B cell (primary cell): ENCODE results near the gene PAPPA. TPM values are rescaled to one million over a fixed set of nuclear protein-coding genes. Genes with fewer than 3 reads are reported as not detected.

Experiments
- ATAC-seq: fragments of 200-7000 bp; cut with Tn5 transposase; one replicate; pipeline ENCODE4 v1.10.0; 2021; ENCODE audit warnings: low read depth, mild to moderate bottlenecking, moderate number of reproducible peaks, moderate library complexity
- CTCF ChIA-PET: fragments of 350-600 bp; sonication (Branson Sonifier 250); formaldehyde crosslinking; loops from one replicate; lab custom pipeline; 2021; ENCODE audit warnings: antibody characterized with exemption, inconsistent platforms; lab: Charles Lee
- POLR2A ChIA-PET: fragments of 350-600 bp; sonication (Branson Sonifier 250); formaldehyde crosslinking; loops from one replicate; lab custom pipeline; 2021; ENCODE audit warnings: antibody characterized with exemption; lab: Charles Lee
- DNase-seq: peaks from one replicate; pipeline ENCODE4 v3.0.0; 2013
- H2AFZ ChIP-seq: 2 replicates; pipeline ENCODE4 v1.6.1; 2012; ENCODE audit warnings: mild to moderate bottlenecking, low read depth, low read length; ENCODE audit not compliant: insufficient read depth, poor library complexity, severe bottlenecking
- H3K27ac ChIP-seq, 2 donors: 1 replicate in 1 of 2; 2 replicates in 1 of 2; pipeline ENCODE4 v1.5.1; 2012 to 2013; ENCODE audit warnings: low read length in 2 of 2, mild to moderate bottlenecking in 2 of 2, moderate library complexity in 1 of 2
- H3K27me3 ChIP-seq, 4 experiments: fragments of 200-600 bp in 1 of 4; sonication (generic) in 1 of 4; replicated peaks in 1 of 4; 1 replicate in 2 of 4; 2 replicates in 2 of 4; pipeline versions ENCODE4 v1.6.1 to v1.7.0; 2013 to 2016; ENCODE audit warnings: low read length in 3 of 4, mild to moderate bottlenecking in 2 of 4, mixed read lengths in 1 of 4, moderate library complexity in 1 of 4; ENCODE audit not compliant: insufficient read depth in 4 of 4, control insufficient read depth in 3 of 4; ENCODE audit errors: control extremely low read depth in 1 of 4
- H3K36me3 ChIP-seq, 2 experiments: replicated peaks in 1 of 2; 1 replicate in 1 of 2; 2 replicates in 1 of 2; pipeline versions ENCODE4 v1.6.1 to v1.7.1; 2013; ENCODE audit warnings: low read length in 1 of 2; ENCODE audit not compliant: insufficient read depth in 2 of 2, control insufficient read depth in 1 of 2; ENCODE audit errors: control extremely low read depth in 1 of 2, extremely low read depth in 1 of 2
- H3K4me1 ChIP-seq, 2 donors: fragments of 200-600 bp in 1 of 2; sonication (generic) in 1 of 2; 1 replicate in 1 of 2; 2 replicates in 1 of 2; pipeline versions ENCODE4 v1.5.1 to v1.6.1; 2013 to 2017; ENCODE audit warnings: low read length in 2 of 2; ENCODE audit not compliant: control insufficient read depth in 2 of 2, insufficient read depth in 2 of 2
- H3K4me2 ChIP-seq: replicated peaks from 2 replicates; pipeline ENCODE3; 2012; ENCODE audit warnings: mild to moderate bottlenecking, low read depth, low read length; ENCODE audit not compliant: poor library complexity, severe bottlenecking
- H3K4me3 ChIP-seq, 5 experiments: fragments of 200-600 bp in 1 of 5; sonication (generic) in 1 of 5; 1 replicate in 3 of 5; 2 replicates in 2 of 5; pipeline versions ENCODE4 v1.5.1 to v1.7.0; 2011 to 2016; ENCODE audit warnings: low read length in 4 of 5, mild to moderate bottlenecking in 4 of 5, low read depth in 2 of 5, control low read depth in 1 of 5, moderate library complexity in 1 of 5; ENCODE audit not compliant: insufficient read depth in 1 of 5; ENCODE audit errors: control extremely low read depth in 1 of 5, extremely low read depth in 1 of 5
- H3K79me2 ChIP-seq: fragments of 200-600 bp; sonication (generic); one replicate; pipeline ENCODE4 v1.6.0; 2016; ENCODE audit warnings: low read length; ENCODE audit not compliant: control insufficient read depth, insufficient read depth
- H3K9ac ChIP-seq: fragments of 200-600 bp; sonication (generic); 2 replicates; pipeline ENCODE4 v1.6.1; 2017; ENCODE audit warnings: mild to moderate bottlenecking, low read length, moderate library complexity
- H3K9me3 ChIP-seq, 3 donors: one replicate each; pipeline versions ENCODE4 v1.6.1 to v1.7.1; 2013; ENCODE audit warnings: low read length in 2 of 3; ENCODE audit not compliant: control insufficient read depth in 2 of 3, insufficient read depth in 1 of 3; ENCODE audit errors: control extremely low read depth in 1 of 3
- H4K20me1 ChIP-seq: 2 replicates; pipeline ENCODE4 v1.6.0; 2012; ENCODE audit warnings: mild to moderate bottlenecking, low read length; ENCODE audit not compliant: insufficient read depth, control insufficient read depth, poor library complexity, severe bottlenecking
- H3K27ac Mint-ChIP-seq: one replicate; pipeline ENCODE4 v1.8.0; 2021; ENCODE audit warnings: mixed read lengths
- H3K27me3 Mint-ChIP-seq: one replicate; pipeline ENCODE4 v1.8.0; 2021; ENCODE audit warnings: mixed read lengths
- H3K4me1 Mint-ChIP-seq: one replicate; pipeline ENCODE4 v1.8.0; 2021; ENCODE audit warnings: mixed read lengths
- H3K4me3 Mint-ChIP-seq: one replicate; pipeline ENCODE4 v1.8.0; 2021; ENCODE audit warnings: mixed read lengths
- H3K9me3 Mint-ChIP-seq: one replicate; pipeline ENCODE4 v1.8.0; 2022; ENCODE audit warnings: mixed read lengths; ENCODE audit not compliant: insufficient read depth
- CTCF ChIP-seq: fragments of 200-600 bp; IDR thresholded peaks from one replicate; pipeline ENCODE4 v1.8.0; 2022; ENCODE audit warnings: antibody characterized with exemption, mild to moderate bottlenecking
- EZH2 ChIP-seq: IDR thresholded peaks from 2 replicates; pipeline ENCODE4 v1.6.1; 2012; ENCODE audit warnings: borderline replicate concordance, low read depth, mild to moderate bottlenecking, moderate library complexity, low read length; ENCODE audit not compliant: insufficient read depth, poor library complexity, severe bottlenecking
- WGBS: methylation state at CpG from one replicate; pipeline ENCODE4 v1.1.5; 2013; ENCODE audit warnings: missing lambda C conversion rate; ENCODE audit not compliant: insufficient coverage; 5-methylcytosine and 5-hydroxymethylcytosine counted together
- intact Hi-C: fragments of 100-400 bp; cut with micrococcal nuclease; formaldehyde crosslinking; loops from one replicate; pipeline ENCODE4 v1.10.0; 2022
- polyA plus RNA-seq: library from polyadenylated mRNA; depleted of rRNA; stranded (reverse); fragments of >200 nt; gene quantifications from 2 replicates; pipeline ENCODE4 v1.2.3, GENCODE V29; 2012
- total RNA-seq, 2 donors: library from RNA; stranded (reverse); fragments of 120-200 nt in 1 of 2; gene quantifications; 1 replicate in 1 of 2; 2 replicates in 1 of 2; pipeline versions ENCODE4 v1.2.3 to v1.2.4, GENCODE V29; 2013 to 2022

Gene PAPPA
- total and polyA plus RNA-seq, 2 donors (not counting 1 experiment from before 2014, with no cell fraction given): not detected

DNA sequence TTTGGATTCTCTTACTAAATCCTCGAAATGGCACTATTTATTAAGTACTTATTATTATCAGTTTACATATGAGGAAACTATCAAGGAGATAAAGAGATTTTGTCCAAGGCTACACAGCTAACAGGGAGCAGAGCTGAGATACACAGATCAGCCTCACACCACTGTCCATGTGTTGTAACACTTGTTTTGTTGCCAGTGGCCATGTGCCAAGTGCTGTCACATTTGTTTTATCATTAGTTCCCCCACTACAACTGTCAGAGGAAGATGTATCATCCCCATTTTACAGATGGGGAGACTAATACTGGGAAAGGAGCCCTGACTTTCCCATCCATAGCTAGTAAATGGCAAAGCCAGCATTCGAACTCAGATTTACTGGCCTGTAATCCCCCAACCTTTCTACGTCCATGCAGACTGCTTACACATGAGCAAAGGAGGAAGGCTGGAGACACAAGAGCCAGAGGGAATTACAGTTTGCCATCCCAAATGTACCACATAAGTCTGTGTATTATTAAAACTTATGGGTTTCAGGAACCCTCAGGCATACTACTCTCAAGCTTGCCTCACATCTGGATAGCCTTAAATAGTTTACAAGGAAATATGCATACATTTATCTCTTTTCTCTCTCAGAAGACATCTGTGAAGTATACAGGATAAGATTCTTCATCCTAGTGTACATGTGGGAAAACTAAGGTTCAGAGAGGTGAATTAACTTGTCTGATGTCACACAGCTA is 25.1 kb downstream of the PAPPA start:
- H3K4me3 Mint-ChIP-seq: no peak overlapping the region
- CTCF ChIA-PET: no interaction called here

More for the DNA sequence above, 25.1 kb downstream of the PAPPA start:
- no peaks in the 10 kb centered on the region for H3K79me2 ChIP-seq
- no peak overlapping the region for H3K4me3 ChIP-seq
- H4K20me1 ChIP-seq: no peaks in the 10 kb centered on the region
- no peak overlapping the region for H3K4me2 ChIP-seq
- H3K4me1 ChIP-seq: no peaks in the 10 kb centered on the region
- POLR2A ChIA-PET: no interaction called here
- H3K27ac Mint-ChIP-seq: no peak overlapping the region
- no peaks in the 10 kb centered on the region for H3K27me3 Mint-ChIP-seq
- TF ChIP-seq EZH2: no peak
- TF ChIP-seq CTCF: no peak
- H3K27me3 ChIP-seq: no peaks in the 10 kb centered on the region
- H3K36me3 ChIP-seq: no peaks in the 10 kb centered on the region
- WGBS: no CpG with 5 or more reads among the region's 3 CpGs
- H3K9me3 Mint-ChIP-seq: no peaks in the 10 kb centered on the region
- H3K4me1 Mint-ChIP-seq: no peaks in the 10 kb centered on the region
- H3K9ac ChIP-seq: no peak overlapping the region
- H3K27ac ChIP-seq: no peak overlapping the region
- intact Hi-C loops: no loop called here
- no peak for DNase-seq
- no peak overlapping the region for H2AFZ ChIP-seq
- no peak for ATAC-seq
- no peaks in the 10 kb centered on the region for H3K9me3 ChIP-seq
